ENCODE results near the gene SLC22A13. TPM values are rescaled to one million over a fixed set of nuclear protein-coding genes. Genes with fewer than 3 reads are reported as not detected.
"Not testable (repeated sequence)": the region's sequence is repeated elsewhere in the genome, so short reads cannot be mapped to it uniquely, and the experiment has no call there.

Gene SLC22A13
- total RNA-seq, 1 donor from 2014 or later: not detected

DNA sequence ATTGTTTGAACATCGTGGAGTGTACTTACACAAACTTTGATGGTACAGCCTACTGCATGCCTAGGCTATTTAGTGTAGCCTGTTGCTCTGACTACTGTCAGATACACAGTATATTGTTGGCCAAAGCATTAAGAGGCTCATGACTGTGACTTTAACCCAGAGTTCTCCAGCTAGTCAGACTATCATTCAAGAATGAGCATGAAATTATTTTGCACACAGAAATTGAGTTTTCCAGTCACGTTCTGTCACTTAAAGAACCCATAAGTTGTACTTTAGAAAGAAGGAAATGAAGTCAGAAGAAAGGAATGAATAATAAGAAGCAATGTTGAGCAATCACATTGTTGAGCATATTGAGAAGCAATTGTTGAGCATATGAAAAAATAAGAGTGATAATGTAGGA is 37.6 kb upstream of the SLC22A13 start:
- DNase-seq (ENCODE audit: low read depth): no peak
- TF ChIP-seq, protein P1, sequence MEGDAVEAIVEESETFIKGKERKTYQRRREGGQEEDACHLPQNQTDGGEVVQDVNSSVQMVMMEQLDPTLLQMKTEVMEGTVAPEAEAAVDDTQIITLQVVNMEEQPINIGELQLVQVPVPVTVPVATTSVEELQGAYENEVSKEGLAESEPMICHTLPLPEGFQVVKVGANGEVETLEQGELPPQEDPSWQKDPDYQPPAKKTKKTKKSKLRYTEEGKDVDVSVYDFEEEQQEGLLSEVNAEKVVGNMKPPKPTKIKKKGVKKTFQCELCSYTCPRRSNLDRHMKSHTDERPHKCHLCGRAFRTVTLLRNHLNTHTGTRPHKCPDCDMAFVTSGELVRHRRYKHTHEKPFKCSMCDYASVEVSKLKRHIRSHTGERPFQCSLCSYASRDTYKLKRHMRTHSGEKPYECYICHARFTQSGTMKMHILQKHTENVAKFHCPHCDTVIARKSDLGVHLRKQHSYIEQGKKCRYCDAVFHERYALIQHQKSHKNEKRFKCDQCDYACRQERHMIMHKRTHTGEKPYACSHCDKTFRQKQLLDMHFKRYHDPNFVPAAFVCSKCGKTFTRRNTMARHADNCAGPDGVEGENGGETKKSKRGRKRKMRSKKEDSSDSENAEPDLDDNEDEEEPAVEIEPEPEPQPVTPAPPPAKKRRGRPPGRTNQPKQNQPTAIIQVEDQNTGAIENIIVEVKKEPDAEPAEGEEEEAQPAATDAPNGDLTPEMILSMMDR (conservative IDR thresholded peaks at IDR 0.05; ENCODE audit: low read depth, low read length): no peak
- no peak overlapping the region for H3K4me3 ChIP-seq (ENCODE audit: low read depth, low read length)

DNA sequence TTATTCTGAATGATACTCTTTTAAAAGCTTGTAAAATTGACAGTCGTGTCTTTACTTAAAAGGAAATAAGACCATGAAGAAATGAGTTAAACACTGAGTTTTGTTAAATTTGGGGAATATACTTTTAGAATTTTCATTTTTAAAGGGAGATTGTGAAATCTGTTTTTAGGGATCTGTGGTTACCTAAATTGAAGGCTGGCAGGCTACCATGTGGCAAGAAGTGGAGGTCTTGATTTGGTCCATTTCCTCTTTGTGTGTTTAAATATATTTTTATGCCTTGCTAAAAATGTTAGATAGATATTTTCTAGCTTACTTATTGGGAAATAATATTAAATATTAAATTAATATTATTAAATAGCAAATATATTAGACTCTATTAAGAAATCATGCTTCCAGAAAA is 36.6 kb upstream of the SLC22A13 start:
- TF ChIP-seq, protein P1 (conservative IDR thresholded peaks at IDR 0.05; ENCODE audit: low read depth, low read length): no peak
- no peak for DNase-seq (ENCODE audit: low read depth)
- no peak overlapping the region for H3K4me3 ChIP-seq (ENCODE audit: low read depth, low read length)

DNA sequence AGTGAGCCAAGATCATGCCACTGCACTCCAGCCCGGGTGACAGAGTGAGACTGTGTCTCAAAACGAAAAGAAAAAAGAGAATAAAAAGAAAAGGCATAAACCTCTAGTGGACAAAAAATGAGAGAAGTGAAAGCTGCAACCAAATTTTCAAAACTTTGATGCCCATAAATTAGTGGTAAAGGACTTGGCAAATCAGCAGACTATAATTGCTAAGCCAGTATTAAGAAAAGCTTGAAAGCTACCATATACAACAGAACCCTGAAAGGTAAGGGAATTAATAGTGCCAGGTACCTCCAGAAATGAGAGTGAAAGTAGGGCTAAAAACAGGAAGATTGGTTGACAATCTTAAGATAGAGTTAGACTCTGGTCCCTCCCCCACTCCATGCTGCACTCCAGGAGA is 32.9 kb upstream of the SLC22A13 start:
- H3K4me3 ChIP-seq (ENCODE audit: low read depth, low read length): no peak overlapping the region
- DNase-seq (ENCODE audit: low read depth): no peak
- TF ChIP-seq, protein P1 (conservative IDR thresholded peaks at IDR 0.05; ENCODE audit: low read depth, low read length): no peak

GRCh38 chr3:38235466-38235865 is 30.1 kb upstream of the SLC22A13 start:
- H3K4me3 ChIP-seq (ENCODE audit: low read depth, low read length): no peak overlapping the region
- TF ChIP-seq, protein P1 (conservative IDR thresholded peaks at IDR 0.05; ENCODE audit: low read depth, low read length): no peak
- DNase-seq (ENCODE audit: low read depth): no peak

- DNase-seq (ENCODE audit: low read depth): no peak
- no peak overlapping the region for H3K4me3 ChIP-seq (ENCODE audit: low read depth, low read length)
- TF ChIP-seq, protein P1 (conservative IDR thresholded peaks at IDR 0.05; ENCODE audit: low read depth, low read length): no peak
Measured at GRCh38 chr3:38238416-38239008, 27.1 kb upstream of the SLC22A13 start.

- not testable (repeated sequence) for H3K4me3 ChIP-seq (ENCODE audit: low read depth, low read length); DNase-seq (ENCODE audit: low read depth)
Measured at GRCh38 chr3:38242812-38243211, 22.8 kb upstream of the SLC22A13 start.

- H3K4me3 ChIP-seq (ENCODE audit: low read depth, low read length): no peak overlapping the region
- TF ChIP-seq, protein P1 (conservative IDR thresholded peaks at IDR 0.05; ENCODE audit: low read depth, low read length): no peak
- DNase-seq (ENCODE audit: low read depth): no peak
Measured at GRCh38 chr3:38245930-38246329, 19.7 kb upstream of the SLC22A13 start.
